Fibroblast of lung (primary cell): ENCODE data around the gene CCDC47.
"Not testable (repeated sequence)": the region's sequence is repeated elsewhere in the genome, so short reads cannot be mapped to it uniquely, and the experiment has no call there.

Experiments used
- CTCF ChIP-seq, 2 donors: IDR thresholded peaks in 1 of 2; conservative IDR thresholded peaks in 1 of 2; 1 replicate in 1 of 2; 2 replicates in 1 of 2; pipeline ENCODE4 v1.5.1; 2011 to 2012; ENCODE audit warnings: low read length in 2 of 2, control low read depth in 1 of 2, inconsistent platforms in 1 of 2, low read depth in 1 of 2, mild to moderate bottlenecking in 1 of 2
- EZH2 ChIP-seq: IDR thresholded peaks from 2 replicates; pipeline ENCODE4 v1.5.1; 2012; ENCODE audit warnings: low read length, control low read depth, mild to moderate bottlenecking; ENCODE audit errors: missing control alignments

GRCh38 chr17:63796375-63796774 is 23.0 kb upstream of the CCDC47 start:
- not testable (repeated sequence) for TF ChIP-seq CTCF (conservative IDR thresholded peaks at IDR 0.05 in 1 of 2, IDR thresholded peaks at IDR 0.05 in 1 of 2; ENCODE audit: low read depth in 1 of 2, low read length in 2 of 2); EZH2
